COLO829 (cell line): Measurements from ENCODE around the gene HNRNPD.
"Not testable (repeated sequence)": the region's sequence is repeated elsewhere in the genome, so short reads cannot be mapped to it uniquely, and the experiment has no call there.

Experiments
- DNase-seq: peaks from one replicate; pipeline ENCODE4 v3.0.0; 2012; ENCODE audit warnings: low spot score

HNRNPD gene

GRCh38 chr4:82373816-82374625, at the start of gene HNRNPD:
HNRNPD (minus strand) TSS chr4:82373991; CDS start chr4:82373678, 313 bp downstream.
- peak; percentile 99 for DNase-seq

- DNase-seq = no peak
Measured at GRCh38 chr4:82422616-82423015, 48.8 kb upstream of the HNRNPD start.

- DNase-seq = no peak
Measured at GRCh38 chr4:82421796-82422560, 48.2 kb upstream of the HNRNPD start.

GRCh38 chr4:82419451-82419850, 45.7 kb upstream of the HNRNPD start:
- no peak for DNase-seq

GRCh38 chr4:82415922-82416365, 42.2 kb upstream of the HNRNPD start:
- no peak for DNase-seq

GRCh38 chr4:82415061-82415460, 41.3 kb upstream of the HNRNPD start:
- DNase-seq = not testable (repeated sequence)

GRCh38 chr4:82403725-82404124, 29.9 kb upstream of the HNRNPD start:
- no peak for DNase-seq

- DNase-seq = no peak
Measured at GRCh38 chr4:82402196-82402775, 28.5 kb upstream of the HNRNPD start.

GRCh38 chr4:82401600-82401999, 27.8 kb upstream of the HNRNPD start:
- no peak for DNase-seq

- no peak for DNase-seq
Measured at GRCh38 chr4:82398263-82398662, 24.5 kb upstream of the HNRNPD start.

GRCh38 chr4:82397527-82397926, 23.7 kb upstream of the HNRNPD start:
- no peak for DNase-seq

GRCh38 chr4:82394896-82395295, 21.1 kb upstream of the HNRNPD start:
- no peak for DNase-seq

- not testable (repeated sequence) for DNase-seq
Measured at GRCh38 chr4:82390061-82390460, 16.3 kb upstream of the HNRNPD start.

- DNase-seq = peak; percentile 74
Measured at GRCh38 chr4:82388405-82388804, 14.6 kb upstream of the HNRNPD start.

- DNase-seq = not testable (repeated sequence)
Measured at GRCh38 chr4:82386312-82386711, 12.5 kb upstream of the HNRNPD start.

- no peak for DNase-seq
Measured at GRCh38 chr4:82382751-82383150, 9.0 kb upstream of the HNRNPD start.

GRCh38 chr4:82381661-82382296, 8.0 kb upstream of the HNRNPD start:
- no peak for DNase-seq

GRCh38 chr4:82381235-82381634, 7.4 kb upstream of the HNRNPD start:
- no peak for DNase-seq

- no peak for DNase-seq
Measured at GRCh38 chr4:82380831-82381230, 7.0 kb upstream of the HNRNPD start.

- DNase-seq = peak; percentile 46
Measured at GRCh38 chr4:82380344-82380743, 6.6 kb upstream of the HNRNPD start.

- DNase-seq = no peak
Measured at GRCh38 chr4:82376109-82376508, 2.3 kb upstream of the HNRNPD start.

GRCh38 chr4:82373486-82373815, 340 bp downstream of the HNRNPD start:
- no peak for DNase-seq
